ENCODE measurements around the gene DIP2B. TPM values are rescaled to one million over a fixed set of nuclear protein-coding genes. Genes with fewer than 3 reads are reported as not detected.

The DIP2B gene
- polyA plus RNA-seq, 3 donors = 3.5 to 12.3 (median 6.5) TPM

- no peaks in the 10 kb centered on the region for H3K4me1 Mint-ChIP-seq
- intact Hi-C loops (cut with micrococcal nuclease) = no loop called here
- no peak overlapping the region for H3K27ac Mint-ChIP-seq
- Histone ChIP-seq H3K9ac (ENCODE audit: insufficient read depth, low read length, poor library complexity, severe bottlenecking) (no peak overlapping the region), H3K9me3 (replicated peaks in 1 of 2; ENCODE audit: control insufficient read depth in 1 of 2, insufficient read depth in 1 of 2, low read length in 2 of 2) (no peaks in the 10 kb centered on the region), H3K27ac (ENCODE audit: low read depth in 1 of 2, low read length in 2 of 2) (no peak overlapping the region), H2AFZ (ENCODE audit: insufficient read depth, low read depth, low read length, poor library complexity, severe bottlenecking) (no peak overlapping the region), H3K79me2 (ENCODE audit: insufficient read depth, low read length) (no peaks in the 10 kb centered on the region), H3K4me3 (replicated peaks in 1 of 3; ENCODE audit: low read depth in 2 of 3, low read length in 3 of 3) (no peak overlapping the region), H3K36me3 (replicated peaks in 1 of 2; ENCODE audit: control insufficient read depth in 1 of 2, insufficient read depth in 2 of 2, low read length in 2 of 2) (peaks cover 87 to 97% of the 10 kb centered on the region in 2 donors), H3K4me1 (ENCODE audit: control insufficient read depth in 1 of 2, insufficient read depth in 2 of 2, low read length in 2 of 2) (no peaks in the 10 kb centered on the region), H3K27me3 (ENCODE audit: control insufficient read depth in 2 of 2, insufficient read depth in 2 of 2, low read length in 2 of 2) (no peaks in the 10 kb centered on the region), H3K4me2 (replicated peaks; ENCODE audit: extremely low read depth, low read length, poor library complexity, severe bottlenecking) (no peak overlapping the region), H4K20me1 (ENCODE audit: insufficient read depth, low read length) (no peaks in the 10 kb centered on the region)
- no peak overlapping the region for H3K4me3 Mint-ChIP-seq
- TF ChIP-seq CTCF (IDR thresholded peaks at IDR 0.05) = no peak
- no peak for DNase-seq
- no peaks in the 10 kb centered on the region for H3K27me3 Mint-ChIP-seq (ENCODE audit: low read depth in 3 of 3)
- H3K36me3 Mint-ChIP-seq = peaks cover 71 to 89% of the 10 kb centered on the region in 2 donors
- 75% methylated on average over 2 of the region's 2 CpGs for WGBS (ENCODE audit: insufficient coverage)
- H3K9me3 Mint-ChIP-seq = no peaks in the 10 kb centered on the region
Measured at GRCh38 chr12:50686976-50687375, 182.2 kb downstream of the DIP2B start.

GRCh38 chr12:50689437-50689836, 184.7 kb downstream of the DIP2B start:
- no peak overlapping the region for H3K4me2 ChIP-seq (replicated peaks; ENCODE audit: extremely low read depth, low read length, poor library complexity, severe bottlenecking)
- H3K9ac ChIP-seq (ENCODE audit: insufficient read depth, low read length, poor library complexity, severe bottlenecking) = no peak overlapping the region
- Mint-ChIP-seq H3K27me3 (ENCODE audit: low read depth in 3 of 3) (no peaks in the 10 kb centered on the region), H3K36me3 (peaks cover 79 to 92% of the 10 kb centered on the region in 2 donors), H3K4me3 (no peak overlapping the region), H3K27ac (peak overlapping the region in 1 of 7 donors; percentile 3), H3K4me1 (no peaks in the 10 kb centered on the region), H3K9me3 (peaks cover 0 to 3% (median 0%) of the 10 kb centered on the region in 7 donors)
- no peak for TF ChIP-seq CTCF (IDR thresholded peaks at IDR 0.05)
- H3K36me3 ChIP-seq (replicated peaks in 1 of 2; ENCODE audit: control insufficient read depth in 1 of 2, insufficient read depth in 2 of 2, low read length in 2 of 2) = peaks cover 87 to 98% of the 10 kb centered on the region in 2 donors
- H3K27ac ChIP-seq (ENCODE audit: low read depth in 1 of 2, low read length in 2 of 2) = no peak overlapping the region
- no peaks in the 10 kb centered on the region for H3K27me3 ChIP-seq (ENCODE audit: control insufficient read depth in 2 of 2, insufficient read depth in 2 of 2, low read length in 2 of 2)
- no peaks in the 10 kb centered on the region for H4K20me1 ChIP-seq (ENCODE audit: insufficient read depth, low read length)
- intact Hi-C loops (cut with micrococcal nuclease) = no loop called here
- H3K79me2 ChIP-seq (ENCODE audit: insufficient read depth, low read length) = no peaks in the 10 kb centered on the region
- WGBS (ENCODE audit: insufficient coverage) = 100% methylated on average over 1 of the region's 1 CpG
- no peak for DNase-seq
- no peak overlapping the region for H2AFZ ChIP-seq (ENCODE audit: insufficient read depth, low read depth, low read length, poor library complexity, severe bottlenecking)
- H3K4me3 ChIP-seq (replicated peaks in 1 of 3; ENCODE audit: low read depth in 2 of 3, low read length in 3 of 3) = no peak overlapping the region
- H3K4me1 ChIP-seq (ENCODE audit: control insufficient read depth in 1 of 2, insufficient read depth in 2 of 2, low read length in 2 of 2) = no peaks in the 10 kb centered on the region
- H3K9me3 ChIP-seq (replicated peaks in 1 of 2; ENCODE audit: control insufficient read depth in 1 of 2, insufficient read depth in 1 of 2, low read length in 2 of 2) = no peaks in the 10 kb centered on the region

Data from CD14-positive monocyte (primary cell).